Neuronal stem cell (in vitro differentiated cells): Measurements from ENCODE around the gene MYLK4.

Experiments
- DNase-seq: peaks from one replicate; pipeline ENCODE4 v3.0.0-alpha.2; 2013; ENCODE audit warnings: low spot score
- H2AFZ ChIP-seq: one replicate; pipeline ENCODE4 v1.6.1; 2013; ENCODE audit warnings: mild to moderate bottlenecking, low read length, inconsistent platforms
- H2AK5ac ChIP-seq: 2 replicates; pipeline ENCODE4 v1.6.1; 2013; ENCODE audit warnings: low read depth, mild to moderate bottlenecking, inconsistent platforms, low read length, moderate library complexity, mixed read lengths
- H2BK120ac ChIP-seq: 2 replicates; pipeline ENCODE4 v1.6.1; 2013; ENCODE audit warnings: low read depth, mild to moderate bottlenecking, inconsistent platforms, low read length, moderate library complexity, mixed read lengths
- H2BK12ac ChIP-seq: one replicate; pipeline ENCODE4 v1.6.1; 2013; ENCODE audit warnings: low read length, inconsistent platforms
- H2BK15ac ChIP-seq: 2 replicates; pipeline ENCODE4 v1.6.1; 2013; ENCODE audit warnings: mild to moderate bottlenecking, low read length, inconsistent platforms, mixed read lengths
- H2BK5ac ChIP-seq: one replicate; pipeline ENCODE4 v1.6.1; 2013; ENCODE audit warnings: inconsistent platforms, mild to moderate bottlenecking, low read length, moderate library complexity
- H3K14ac ChIP-seq: one replicate; pipeline ENCODE4 v1.6.1; 2013; ENCODE audit warnings: low read length, inconsistent platforms
- H3K18ac ChIP-seq: 2 replicates; pipeline ENCODE4 v1.6.1; 2013; ENCODE audit warnings: low read length, inconsistent platforms
- H3K23ac ChIP-seq: 2 replicates; pipeline ENCODE4 v1.6.1; 2013; ENCODE audit warnings: low read depth, mild to moderate bottlenecking, mixed read lengths, low read length, inconsistent platforms; ENCODE audit not compliant: poor library complexity
- H3K27ac ChIP-seq: replicated peaks from 3 replicates; pipeline ENCODE4 v1.5.1; 2013; ENCODE audit warnings: low read length, inconsistent platforms
- H3K27me3 ChIP-seq, 3 experiments: 2 replicates each; pipeline ENCODE4 v1.6.1; 2013; ENCODE audit warnings: low read length in 3 of 3, mild to moderate bottlenecking in 2 of 3, inconsistent platforms in 1 of 3, low read depth in 1 of 3, mixed read lengths in 1 of 3, moderate library complexity in 1 of 3; ENCODE audit not compliant: control insufficient read depth in 3 of 3, insufficient read depth in 3 of 3
- H3K36me3 ChIP-seq, 2 donors: replicated peaks in 1 of 2; 2 replicates each; pipeline ENCODE4 v1.6.1; 2013; ENCODE audit warnings: low read length in 2 of 2; ENCODE audit not compliant: control insufficient read depth in 2 of 2, insufficient read depth in 2 of 2
- H3K4ac ChIP-seq: 2 replicates; pipeline ENCODE4 v1.6.1; 2013; ENCODE audit warnings: inconsistent platforms, mild to moderate bottlenecking, low read length, moderate library complexity
- H3K4me1 ChIP-seq, 2 donors: 1 replicate in 1 of 2; 2 replicates in 1 of 2; pipeline ENCODE4 v1.6.1; 2013; ENCODE audit warnings: low read length in 2 of 2, low read depth in 1 of 2; ENCODE audit not compliant: control insufficient read depth in 2 of 2, insufficient read depth in 1 of 2
- H3K4me2 ChIP-seq: one replicate; pipeline ENCODE4 v1.6.1; 2013; ENCODE audit warnings: mild to moderate bottlenecking, low read length, inconsistent platforms; ENCODE audit not compliant: insufficient read depth, poor library complexity, severe bottlenecking
- H3K4me3 ChIP-seq, 2 donors: 2 replicates each; pipeline ENCODE4 v1.5.1; 2013; ENCODE audit warnings: low read length in 2 of 2, mild to moderate bottlenecking in 2 of 2, inconsistent platforms in 1 of 2, moderate library complexity in 1 of 2
- H3K79me1 ChIP-seq: one replicate; pipeline ENCODE4 v1.6.1; 2013; ENCODE audit warnings: low read depth, mild to moderate bottlenecking, inconsistent platforms, low read length, moderate library complexity
- H3K9ac ChIP-seq: one replicate; pipeline ENCODE4 v1.6.1; 2013; ENCODE audit warnings: mild to moderate bottlenecking, low read depth, low read length, inconsistent platforms; ENCODE audit not compliant: poor library complexity
- H3K9me3 ChIP-seq, 2 donors: replicated peaks in 1 of 2; 2 replicates each; pipeline versions ENCODE3 to v1.6.1; 2013; ENCODE audit warnings: low read length in 2 of 2, mild to moderate bottlenecking in 2 of 2, inconsistent platforms in 1 of 2, low read depth in 1 of 2, mixed read lengths in 1 of 2, moderate library complexity in 1 of 2; ENCODE audit not compliant: control insufficient read depth in 2 of 2, insufficient read depth in 1 of 2
- H4K8ac ChIP-seq: one replicate; pipeline ENCODE4 v1.6.1; 2013; ENCODE audit warnings: low read depth, mild to moderate bottlenecking, inconsistent platforms, low read length, moderate library complexity
- H4K91ac ChIP-seq: one replicate; pipeline ENCODE4 v1.6.1; 2013; ENCODE audit warnings: low read length, low read depth, mild to moderate bottlenecking, inconsistent platforms; ENCODE audit not compliant: poor library complexity
- whole genome bisulfite sequencing, 2 donors: extraction: QIAGEN DNeasy Blood & Tissue Kit; methylation state at CpG; one replicate each; pipeline ENCODE4 v1.1.7; 2013; ENCODE audit warnings: missing lambda C conversion rate in 2 of 2, mixed read lengths in 1 of 2; ENCODE audit not compliant: insufficient read length in 2 of 2, insufficient replicate concordance in 1 of 2; ENCODE audit errors: extremely low coverage in 2 of 2; 5-methylcytosine and 5-hydroxymethylcytosine counted together

MYLK4 gene

GRCh38 chr6:2745246-2745645 lies 5.5 kb downstream of the MYLK4 start:
- H4K8ac ChIP-seq, result no peak overlapping the region
- H2AFZ ChIP-seq, result no peak overlapping the region
- H2BK120ac ChIP-seq, result no peak overlapping the region
- H3K4me1 ChIP-seq, result peaks cover 8 to 15% of the 10 kb centered on the region in 2 donors
- H3K4me3 ChIP-seq, result no peak overlapping the region
- H3K4ac ChIP-seq, result no peak overlapping the region
- H2AK5ac ChIP-seq, result no peak overlapping the region
- no peak overlapping the region for H2BK5ac ChIP-seq
- no peak overlapping the region for H3K9ac ChIP-seq
- H2BK12ac ChIP-seq, result no peak overlapping the region
- no peak overlapping the region for H4K91ac ChIP-seq
- no peaks in the 10 kb centered on the region for H3K27me3 ChIP-seq
- no peak overlapping the region for H2BK15ac ChIP-seq
- H3K9me3 ChIP-seq, result no peaks in the 10 kb centered on the region
- WGBS, 2 donors, result no CpG with 5 or more reads among the region's 4 CpGs
- no peaks in the 10 kb centered on the region for H3K79me1 ChIP-seq
- no peak overlapping the region for H3K4me2 ChIP-seq
- H3K36me3 ChIP-seq, result no peaks in the 10 kb centered on the region
- no peak overlapping the region for H3K18ac ChIP-seq
- H3K27ac ChIP-seq, result no peak overlapping the region
- DNase-seq, result no peak
- H3K23ac ChIP-seq, result no peak overlapping the region
- H3K14ac ChIP-seq, result no peak overlapping the region

- no CpG with 5 or more reads among the region's 8 CpGs for WGBS, 2 donors
Observed at GRCh38 chr6:2744778-2745177, 5.9 kb downstream of the MYLK4 start.

GRCh38 chr6:2744209-2744771 lies 6.4 kb downstream of the MYLK4 start:
- no peaks in the 10 kb centered on the region for H3K79me1 ChIP-seq
- no peak overlapping the region for H2AK5ac ChIP-seq
- no peak overlapping the region for H3K4me3 ChIP-seq
- no peak overlapping the region for H3K4me2 ChIP-seq
- H2BK120ac ChIP-seq, result no peak overlapping the region
- peaks cover 12 to 14% of the 10 kb centered on the region in 2 donors for H3K4me1 ChIP-seq
- WGBS, 2 donors, result no CpG with 5 or more reads among the region's 9 CpGs
- H4K91ac ChIP-seq, result no peak overlapping the region
- peak overlapping the region; percentile 31 for H3K18ac ChIP-seq
- H3K23ac ChIP-seq, result no peak overlapping the region
- no peaks in the 10 kb centered on the region for H3K36me3 ChIP-seq
- H3K9me3 ChIP-seq, result no peaks in the 10 kb centered on the region
- H3K14ac ChIP-seq, result no peak overlapping the region
- no peak for DNase-seq
- H3K27me3 ChIP-seq, result no peaks in the 10 kb centered on the region
- no peak overlapping the region for H3K27ac ChIP-seq
- no peak overlapping the region for H2AFZ ChIP-seq
- no peak overlapping the region for H3K4ac ChIP-seq
- H2BK15ac ChIP-seq, result no peak overlapping the region
- H2BK5ac ChIP-seq, result no peak overlapping the region
- H2BK12ac ChIP-seq, result no peak overlapping the region
- H4K8ac ChIP-seq, result no peak overlapping the region
- H3K9ac ChIP-seq, result no peak overlapping the region

More at GRCh38 chr6:2744778-2745177, 5.9 kb downstream of the MYLK4 start:
- Histone ChIP-seq H3K4me2 (no peak overlapping the region), H3K27me3 (no peaks in the 10 kb centered on the region), H2AK5ac (no peak overlapping the region), H3K14ac (no peak overlapping the region), H3K27ac (no peak overlapping the region), H4K8ac (no peak overlapping the region), H2AFZ (no peak overlapping the region), H3K18ac (no peak overlapping the region), H3K9me3 (no peaks in the 10 kb centered on the region), H2BK5ac (no peak overlapping the region), H3K79me1 (no peaks in the 10 kb centered on the region), H3K4ac (no peak overlapping the region), H3K4me1 (peaks cover 7 to 15% of the 10 kb centered on the region in 2 donors), H2BK15ac (no peak overlapping the region), H4K91ac (no peak overlapping the region), H2BK12ac (no peak overlapping the region), H2BK120ac (no peak overlapping the region), H3K36me3 (no peaks in the 10 kb centered on the region), H3K23ac (no peak overlapping the region), H3K4me3 (no peak overlapping the region), H3K9ac (no peak overlapping the region)
- no peak for DNase-seq

- Histone ChIP-seq H3K36me3 (no peaks in the 10 kb centered on the region), H3K27ac (no peak overlapping the region), H3K27me3 (no peaks in the 10 kb centered on the region), H3K4ac (no peak overlapping the region), H3K9ac (no peak overlapping the region), H3K23ac (no peak overlapping the region), H3K14ac (no peak overlapping the region), H2AFZ (no peak overlapping the region), H4K91ac (no peak overlapping the region), H3K4me3 (no peak overlapping the region), H3K4me1 (peaks cover 12 to 18% of the 10 kb centered on the region in 2 donors), H2BK15ac (no peak overlapping the region), H2BK12ac (no peak overlapping the region), H2BK5ac (no peak overlapping the region), H3K79me1 (no peaks in the 10 kb centered on the region), H3K4me2 (no peak overlapping the region), H3K18ac (no peak overlapping the region), H2BK120ac (no peak overlapping the region), H4K8ac (no peak overlapping the region), H2AK5ac (no peak overlapping the region), H3K9me3 (no peaks in the 10 kb centered on the region)
- no peak for DNase-seq
- WGBS, 2 donors, result no CpG with 5 or more reads among the region's 17 CpGs
Observed at GRCh38 chr6:2743280-2744208, 7.2 kb downstream of the MYLK4 start.
